CD4-positive, alpha-beta T cell treated with Interleukin-2 at 100 ng/mL for 4 hours (primary cell): Measurements from ENCODE around the gene ANGPTL8.

Source experiments
- DNase-seq: peaks from one replicate; pipeline ENCODE4 v3.0.0-alpha.2; 2020; ENCODE audit warnings: low spot score

Gene ANGPTL8

GRCh38 chr19:11261431-11261970 is 22.1 kb downstream of the ANGPTL8 start:
- DNase-seq, result no peak

GRCh38 chr19:11261971-11262839 is 22.8 kb downstream of the ANGPTL8 start, which contains the start of gene DOCK6:
Gene DOCK6 (minus strand): TSS chr19:11262524. CDS start chr19:11262440, 84 bp downstream.
- no peak for DNase-seq

GRCh38 chr19:11263726-11264125 is 24.3 kb downstream of the ANGPTL8 start:
- DNase-seq, result no peak

DNA sequence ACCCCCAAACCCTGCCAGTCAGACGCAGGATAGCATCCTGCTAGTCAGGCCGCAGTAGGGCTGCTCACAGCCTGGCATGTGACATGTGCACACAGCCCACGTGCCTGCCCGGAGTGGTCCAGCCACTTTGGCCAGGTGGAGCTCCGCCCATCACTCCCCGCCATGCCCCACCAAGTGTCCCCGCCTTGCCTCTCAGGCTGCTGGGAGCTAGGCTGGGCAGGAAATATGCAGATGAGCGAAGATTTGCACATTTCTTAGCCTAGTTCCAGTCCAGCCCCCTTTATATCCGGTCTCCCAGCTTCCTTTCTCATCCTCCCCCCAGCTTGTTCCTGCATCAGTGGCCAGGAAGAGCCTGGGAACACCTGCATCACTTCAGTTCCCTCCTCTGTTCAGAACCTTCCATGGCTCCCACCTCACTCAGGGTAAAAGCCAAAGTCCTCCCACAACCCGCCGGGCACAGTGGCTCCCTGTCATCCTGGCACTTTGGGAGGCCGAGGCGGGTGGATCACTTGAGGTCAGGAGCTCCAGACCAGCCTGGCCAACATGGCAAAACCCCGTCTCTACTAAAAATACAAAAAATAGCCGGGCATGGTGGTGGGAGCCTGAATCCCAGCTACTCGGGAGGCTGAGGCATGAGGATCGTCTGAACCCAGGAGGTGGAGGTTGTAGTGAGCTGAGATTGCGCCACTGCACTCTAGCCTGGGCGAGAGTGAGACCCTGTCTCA is 25.2 kb downstream of the ANGPTL8 start:
- no peak for DNase-seq

- no peak for DNase-seq
These were observed 25.9 kb downstream of the ANGPTL8 start for GRCh38 chr19:11265177-11265784.

- DNase-seq, result no peak
These were observed 26.4 kb downstream of the ANGPTL8 start for GRCh38 chr19:11265785-11266236.

DNA sequence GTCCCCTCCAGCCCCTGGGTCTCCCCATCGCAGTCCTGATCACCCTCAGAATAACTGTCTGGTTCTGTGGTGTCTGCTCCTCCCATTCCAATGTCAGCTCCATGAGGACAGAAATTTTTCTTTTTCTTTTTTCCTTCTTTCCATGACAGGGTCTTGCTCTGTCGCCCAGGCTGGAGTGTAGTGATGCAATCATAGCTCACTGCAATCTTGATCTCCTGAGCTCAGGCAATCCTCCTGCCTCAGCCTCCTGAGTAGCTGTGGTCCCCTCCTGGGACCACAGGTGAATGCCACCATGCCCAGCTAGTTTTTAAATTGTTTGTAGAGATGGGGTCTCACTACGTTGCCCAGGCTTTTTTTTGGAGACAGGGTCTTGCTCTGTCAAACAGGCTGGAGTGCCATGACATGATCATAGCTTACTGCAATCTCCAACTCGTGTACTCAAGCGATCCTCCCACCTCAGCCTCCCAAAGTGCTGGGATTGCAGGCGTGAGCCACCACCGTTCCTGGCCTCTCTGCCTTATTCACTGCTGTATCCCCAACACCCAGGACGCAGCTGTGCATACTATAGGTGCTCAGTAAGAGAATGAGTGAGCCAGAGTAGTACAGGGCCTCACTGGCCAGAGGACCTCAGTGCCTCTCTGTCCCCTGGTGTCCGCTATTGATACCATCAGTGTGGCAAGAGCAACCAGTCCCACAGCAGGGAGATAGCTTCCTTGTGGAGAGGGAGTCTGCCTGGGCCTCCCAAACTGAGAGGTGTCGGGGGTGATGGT is 28.1 kb downstream of the ANGPTL8 start:
- DNase-seq, result no peak

DNA sequence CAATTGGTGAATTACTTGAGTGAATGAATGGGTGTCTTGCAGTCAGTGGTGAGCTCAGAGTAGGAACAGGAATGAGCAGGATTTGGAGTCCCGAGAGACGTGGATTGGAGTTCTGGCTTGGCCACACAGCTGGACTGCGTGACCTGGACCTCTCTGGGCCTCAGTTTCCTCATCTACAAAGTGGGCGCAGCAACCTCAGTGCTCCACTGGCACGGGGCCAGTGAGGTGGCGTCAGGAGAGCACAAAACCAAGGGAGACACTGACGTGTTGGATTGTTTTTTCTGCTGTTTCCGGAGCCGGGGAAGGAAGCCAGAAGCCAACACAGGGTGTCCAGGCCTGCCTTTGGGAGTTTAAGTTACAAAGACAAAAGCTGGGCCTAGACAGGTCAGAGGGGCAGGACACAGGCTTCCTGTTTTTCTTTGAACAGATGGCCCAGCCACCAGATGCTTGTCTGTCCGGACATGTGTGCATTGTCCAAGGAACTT is 29.4 kb downstream of the ANGPTL8 start:
- no peak for DNase-seq

DNA sequence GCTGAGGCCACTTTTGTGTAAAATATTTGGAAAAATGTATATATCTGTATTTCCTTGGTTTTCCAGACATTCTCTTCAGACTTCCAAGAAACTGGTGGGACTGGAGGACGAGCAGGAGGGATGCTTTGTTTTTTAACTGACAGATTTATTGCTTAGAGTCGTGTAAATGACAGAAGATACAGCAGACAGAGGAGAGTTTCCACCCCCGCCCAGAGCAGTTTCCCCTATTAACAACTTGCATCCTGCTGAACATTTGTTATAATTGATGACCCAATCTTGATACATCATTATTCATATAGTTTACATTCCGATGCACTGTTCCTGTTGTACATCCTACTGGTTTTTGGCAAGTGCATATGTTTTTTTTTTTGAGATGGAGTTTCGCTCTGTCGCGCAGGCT is 30.0 kb downstream of the ANGPTL8 start:
- no peak for DNase-seq

- DNase-seq, result no peak
These were observed 33.9 kb downstream of the ANGPTL8 start for GRCh38 chr19:11273296-11273695.

- DNase-seq, result no peak
These were observed 34.6 kb downstream of the ANGPTL8 start for GRCh38 chr19:11273989-11274388.

DNA sequence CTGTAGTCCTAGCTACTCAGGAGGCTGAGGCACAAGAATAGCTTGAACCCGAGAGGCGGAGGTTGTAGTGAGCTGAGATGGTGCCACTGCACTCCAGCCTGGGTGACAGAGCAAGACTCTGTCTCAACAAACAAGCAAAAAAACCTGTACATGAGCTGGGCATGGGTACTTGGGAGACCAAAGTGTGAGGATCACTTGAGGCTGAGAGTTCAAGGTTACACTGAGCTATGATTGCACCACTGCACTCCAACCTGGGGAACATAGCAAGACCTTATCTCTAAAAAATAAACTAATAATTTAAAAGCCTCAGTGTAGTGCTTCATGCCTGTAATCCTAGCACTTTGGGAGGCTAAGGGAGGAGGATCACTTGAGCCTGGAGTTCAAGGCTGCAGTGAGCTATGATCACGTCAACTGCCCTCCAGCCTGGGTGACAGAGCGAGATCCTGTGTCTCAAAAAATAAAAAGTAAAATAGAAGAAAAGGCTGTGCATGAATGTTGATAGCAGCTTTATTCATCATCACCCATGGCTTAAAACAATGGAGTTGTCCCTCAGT is 35.2 kb downstream of the ANGPTL8 start:
- DNase-seq, result no peak

- DNase-seq, result no peak
These were observed 39.3 kb downstream of the ANGPTL8 start for GRCh38 chr19:11278670-11279069.

DNA sequence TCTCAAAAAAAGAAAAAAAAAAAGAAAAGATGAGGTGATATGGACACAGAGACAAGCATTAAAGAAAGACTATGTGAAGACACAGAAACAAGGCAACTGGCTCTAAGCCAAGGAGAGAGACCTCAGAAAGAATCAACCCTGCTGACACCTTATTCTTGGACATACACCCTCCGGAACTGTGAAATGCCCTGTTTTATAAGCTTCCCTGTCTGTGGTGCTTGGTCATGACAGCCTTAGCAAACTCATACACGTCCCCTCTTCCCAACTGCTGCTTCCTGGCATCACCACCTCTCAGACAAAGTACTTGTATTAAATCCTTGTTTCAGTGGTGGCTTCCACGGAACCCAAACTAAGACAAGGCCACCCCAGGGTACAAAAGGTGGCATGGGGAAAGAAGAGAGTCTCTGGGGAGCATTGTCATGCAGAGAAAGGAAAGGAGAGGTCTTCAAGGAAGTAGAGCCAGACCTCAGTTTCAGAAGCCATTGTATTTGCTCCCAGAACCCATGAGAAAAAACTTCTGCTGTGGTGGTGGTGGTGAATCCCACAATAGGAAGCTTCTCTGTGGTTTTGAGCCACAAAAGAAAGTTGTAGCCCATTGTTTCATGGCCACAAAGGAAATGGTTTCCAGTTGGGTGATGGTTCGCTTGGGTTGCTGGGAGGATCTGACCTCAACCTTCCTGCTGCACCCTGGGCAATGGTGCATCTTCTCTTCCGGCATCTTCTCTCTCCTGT is 40.3 kb downstream of the ANGPTL8 start:
- DNase-seq, result peak; percentile 52

- no peak for DNase-seq
These were observed 42.1 kb downstream of the ANGPTL8 start for GRCh38 chr19:11281356-11282049.

DNA sequence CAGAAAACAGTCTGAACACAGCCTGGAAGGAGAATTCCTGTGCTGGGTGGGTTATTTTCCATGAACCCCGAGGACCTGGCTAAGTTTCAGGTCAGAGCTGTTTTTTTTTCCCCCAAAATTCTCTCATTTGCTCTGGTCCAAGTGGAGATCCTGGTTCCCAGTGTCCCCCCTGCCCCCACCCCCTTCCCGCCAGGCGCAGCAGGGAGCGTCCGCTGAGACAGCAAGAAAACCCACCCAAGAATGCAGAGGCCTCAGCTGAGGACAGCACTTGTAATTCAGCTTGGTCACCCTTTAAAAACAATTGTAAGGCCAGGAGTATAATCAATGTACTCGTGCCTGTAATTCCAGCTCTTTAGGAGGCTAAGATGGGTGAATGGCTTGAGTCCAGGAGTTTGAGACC is 45.1 kb downstream of the ANGPTL8 start:
- no peak for DNase-seq

DNA sequence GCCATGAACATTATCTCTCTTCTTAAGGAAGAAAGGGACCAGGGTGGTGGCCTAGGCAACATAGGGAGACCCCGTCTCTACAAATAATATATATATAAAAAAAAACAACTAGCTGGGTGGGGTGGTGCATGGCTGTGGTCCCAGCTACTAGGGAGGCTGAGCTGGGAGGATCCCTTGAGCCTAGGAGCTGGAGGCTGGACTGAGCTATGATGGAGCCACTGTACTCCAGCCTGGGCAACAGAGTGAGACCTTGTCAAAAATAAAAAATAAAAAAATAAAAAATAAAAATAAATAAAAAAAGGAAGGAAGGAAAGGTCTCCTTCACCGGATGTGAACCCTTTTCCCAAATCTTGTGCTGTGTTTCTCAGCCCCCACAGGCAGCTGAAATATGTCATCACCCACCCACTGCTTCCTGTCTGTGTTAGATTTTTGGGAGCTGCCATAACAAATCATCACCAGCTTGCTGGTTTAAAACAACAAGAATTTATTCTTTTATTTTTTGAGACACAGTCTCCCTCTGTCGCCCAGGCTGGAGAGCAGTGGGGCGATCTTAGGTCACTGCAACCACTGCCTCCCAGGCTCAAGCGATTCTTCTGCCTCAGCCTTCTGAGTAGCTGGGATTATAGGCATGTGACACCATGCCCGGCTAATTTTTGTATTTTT is 47.0 kb downstream of the ANGPTL8 start:
- DNase-seq, result no peak

DNA sequence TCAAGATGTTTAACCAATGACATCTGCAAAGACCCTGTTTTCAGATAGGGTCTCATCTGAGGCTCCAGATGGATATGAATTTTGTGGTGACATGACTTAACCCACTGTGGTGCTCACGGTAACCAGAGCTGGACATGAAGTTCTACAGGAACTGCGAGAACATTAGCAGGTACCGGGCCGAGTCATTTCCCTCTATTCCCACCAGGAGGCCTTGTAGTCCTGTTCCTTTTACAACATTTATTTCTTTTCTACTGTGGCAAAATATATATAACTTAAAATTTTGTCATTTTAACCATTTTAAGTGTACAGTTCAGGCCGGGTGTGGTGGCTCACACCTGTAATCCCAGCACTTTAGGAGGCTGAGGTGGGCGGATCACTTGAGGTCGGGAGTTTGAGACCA is 48.9 kb downstream of the ANGPTL8 start:
- DNase-seq, result no peak

DNA sequence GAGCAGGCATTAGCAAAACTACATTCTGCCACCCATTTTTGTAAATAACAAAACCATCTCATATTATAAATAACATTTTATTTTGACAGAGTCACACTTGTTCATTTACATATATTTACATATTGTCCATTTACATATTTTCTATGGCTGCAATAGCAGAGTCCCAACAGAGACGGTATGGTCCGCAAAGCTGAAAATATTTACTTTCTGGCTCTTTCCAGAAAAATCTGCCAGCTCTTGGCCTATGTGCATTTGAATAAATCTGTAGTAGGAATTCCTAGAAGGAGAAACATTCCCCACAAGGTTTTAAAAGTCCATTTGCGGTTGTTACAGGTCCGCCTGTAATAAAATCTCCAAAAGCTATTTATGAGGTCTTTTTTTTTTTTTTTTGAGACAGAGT is 50.8 kb downstream of the ANGPTL8 start:
- no peak for DNase-seq
